ENCODE measurements around the gene NOSIP.

NOSIP gene

GRCh38 chr19:49544154-49544553 lies 36.2 kb downstream of the NOSIP start:
- no peak for FAIRE-seq

- no peak for FAIRE-seq
These were observed 37.3 kb downstream of the NOSIP start for GRCh38 chr19:49543032-49543431.

GRCh38 chr19:49542446-49542845 lies 37.9 kb downstream of the NOSIP start:
- FAIRE-seq = no peak

GRCh38 chr19:49541914-49542313 lies 38.4 kb downstream of the NOSIP start:
- FAIRE-seq = no peak

GRCh38 chr19:49539192-49539952 lies 41.0 kb downstream of the NOSIP start:
- no peak for FAIRE-seq

GRCh38 chr19:49538643-49539042 lies 41.7 kb downstream of the NOSIP start:
- FAIRE-seq = no peak

GRCh38 chr19:49536921-49537462 lies 43.4 kb downstream of the NOSIP start:
- no peak for FAIRE-seq

GRCh38 chr19:49534632-49535385 lies 45.5 kb downstream of the NOSIP start:
- FAIRE-seq = no peak

GRCh38 chr19:49533551-49534488 lies 46.5 kb downstream of the NOSIP start:
- no peak for FAIRE-seq

GRCh38 chr19:49530708-49531107 lies 49.6 kb downstream of the NOSIP start:
- FAIRE-seq = no peak

GRCh38 chr19:49528211-49528771 lies 52.1 kb downstream of the NOSIP start:
- no peak for FAIRE-seq

GRCh38 chr19:49524812-49525455 lies 55.4 kb downstream of the NOSIP start:
- no peak for FAIRE-seq

- FAIRE-seq = no peak
These were observed 59.5 kb downstream of the NOSIP start for GRCh38 chr19:49520705-49521319.

GRCh38 chr19:49518033-49518432 lies 62.3 kb downstream of the NOSIP start:
- no peak for FAIRE-seq

GRCh38 chr19:49515767-49516166 lies 64.6 kb downstream of the NOSIP start:
- no peak for FAIRE-seq

- FAIRE-seq = no peak
These were observed 66.2 kb downstream of the NOSIP start for GRCh38 chr19:49514151-49514550.

GRCh38 chr19:49513746-49514118 lies 66.6 kb downstream of the NOSIP start:
- FAIRE-seq = no peak

GRCh38 chr19:49512970-49513745 lies 67.2 kb downstream of the NOSIP start:
- FAIRE-seq = no peak

GRCh38 chr19:49507803-49508494 lies 72.4 kb downstream of the NOSIP start:
- FAIRE-seq = no peak

- FAIRE-seq = no peak
These were observed 73.7 kb downstream of the NOSIP start for GRCh38 chr19:49506575-49507105.

All from colon (tissue), 2 donors.